Liver (tissue), 9 donors: ENCODE results near the gene MIOX. TPM values are rescaled to one million over a fixed set of nuclear protein-coding genes. Genes with fewer than 3 reads are reported as not detected.

Experiments
- DNase-seq: peaks from one replicate; pipeline ENCODE4 v3.0.0-alpha.2; 2017; ENCODE audit warnings: low spot score
- H3K27ac ChIP-seq, 2 donors: one replicate each; pipeline ENCODE4 v1.7.0; 2013; ENCODE audit warnings: inconsistent platforms in 2 of 2, low read length in 2 of 2, control low read depth in 1 of 2, low read depth in 1 of 2, mild to moderate bottlenecking in 1 of 2
- H3K27me3 ChIP-seq, 4 donors: one replicate each; pipeline versions ENCODE4 v1.6.1 to v1.7.0; 2013; ENCODE audit warnings: low read length in 3 of 4, inconsistent platforms in 1 of 4, mild to moderate bottlenecking in 1 of 4, moderate library complexity in 1 of 4; ENCODE audit not compliant: control insufficient read depth in 4 of 4, insufficient read depth in 4 of 4
- H3K36me3 ChIP-seq, 4 donors: one replicate each; pipeline versions ENCODE4 v1.6.1 to v1.7.0; 2013; ENCODE audit warnings: low read length in 3 of 4, mild to moderate bottlenecking in 3 of 4, low read depth in 1 of 4, moderate library complexity in 1 of 4; ENCODE audit not compliant: control insufficient read depth in 4 of 4, insufficient read depth in 3 of 4
- H3K4me1 ChIP-seq, 4 donors: one replicate each; pipeline versions ENCODE4 v1.6.1 to v1.7.0; 2013; ENCODE audit warnings: low read length in 3 of 4, mild to moderate bottlenecking in 3 of 4, moderate library complexity in 1 of 4; ENCODE audit not compliant: control insufficient read depth in 4 of 4, insufficient read depth in 4 of 4
- H3K4me3 ChIP-seq, 3 donors: one replicate each; pipeline versions ENCODE4 v1.6.1 to v1.7.0; 2013; ENCODE audit warnings: low read length in 3 of 3, control low read depth in 1 of 3, low read depth in 1 of 3, mild to moderate bottlenecking in 1 of 3
- H3K9ac ChIP-seq, 2 donors: one replicate each; pipeline ENCODE4 v1.7.0; 2013; ENCODE audit warnings: low read length in 2 of 2, mild to moderate bottlenecking in 2 of 2, moderate library complexity in 2 of 2, control low read depth in 1 of 2, low read depth in 1 of 2
- H3K9me3 ChIP-seq, 4 donors: one replicate each; pipeline versions ENCODE4 v1.6.1 to v1.7.0; 2013; ENCODE audit warnings: low read length in 3 of 4; ENCODE audit not compliant: control insufficient read depth in 4 of 4
- ATF3 ChIP-seq: IDR thresholded peaks from 2 replicates; pipeline ENCODE4 v1.6.1; 2016; ENCODE audit warnings: antibody characterized with exemption
- CTCF ChIP-seq: fragments of 150-350 bp; IDR thresholded peaks from 2 replicates; pipeline ENCODE4 v1.5.1; 2017; ENCODE audit warnings: improper control_type of control experiment, low read depth, low read length; ENCODE audit not compliant: missing input control
- EGR1 ChIP-seq, 2 donors: IDR thresholded peaks; 2 replicates each; pipeline ENCODE4 v1.6.1; 2016 to 2018; ENCODE audit warnings: antibody characterized with exemption in 2 of 2, low read depth in 2 of 2
- FOXA1 ChIP-seq: IDR thresholded peaks from 2 replicates; pipeline ENCODE4 v1.6.1; 2016; ENCODE audit warnings: antibody characterized with exemption
- FOXA2 ChIP-seq: IDR thresholded peaks from 2 replicates; pipeline ENCODE4 v1.6.1; 2016; ENCODE audit warnings: antibody characterized with exemption
- GABPA ChIP-seq, 2 donors: IDR thresholded peaks in 1 of 2; conservative IDR thresholded peaks in 1 of 2; 2 replicates each; pipeline ENCODE4 v1.6.1; 2016; ENCODE audit warnings: antibody characterized with exemption in 2 of 2, mild to moderate bottlenecking in 1 of 2, moderate library complexity in 1 of 2
- HNF4A ChIP-seq, 2 donors: conservative IDR thresholded peaks; 2 replicates each; pipeline ENCODE4 v1.6.1; 2016; ENCODE audit warnings: antibody characterized with exemption in 2 of 2, mild to moderate bottlenecking in 2 of 2
- HNF4G ChIP-seq: IDR thresholded peaks from 2 replicates; pipeline ENCODE4 v1.6.1; 2016; ENCODE audit warnings: antibody characterized with exemption
- JUND ChIP-seq, 2 donors: IDR thresholded peaks; 2 replicates each; pipeline ENCODE4 v1.6.1; 2016; ENCODE audit warnings: antibody characterized with exemption in 2 of 2
- MAX ChIP-seq: IDR thresholded peaks from 2 replicates; pipeline ENCODE4 v1.6.1; 2016; ENCODE audit warnings: antibody characterized with exemption
- NR2F2 ChIP-seq: IDR thresholded peaks from 2 replicates; pipeline ENCODE4 v1.6.1; 2016; ENCODE audit warnings: antibody characterized with exemption
- RAD21 ChIP-seq, 2 donors: IDR thresholded peaks; 2 replicates each; pipeline ENCODE4 v1.6.1; 2016; ENCODE audit warnings: antibody characterized with exemption in 2 of 2, mild to moderate bottlenecking in 2 of 2
- REST ChIP-seq: IDR thresholded peaks from 2 replicates; pipeline ENCODE4 v1.6.1; 2016; ENCODE audit warnings: antibody characterized with exemption, mild to moderate bottlenecking
- RXRA ChIP-seq, 2 donors: IDR thresholded peaks; 2 replicates each; pipeline ENCODE4 v1.6.1; 2017 to 2018; ENCODE audit warnings: antibody characterized with exemption in 2 of 2, mild to moderate bottlenecking in 1 of 2
- SP1 ChIP-seq: IDR thresholded peaks from 2 replicates; pipeline ENCODE4 v1.6.1; 2018; ENCODE audit warnings: antibody characterized with exemption, mild to moderate bottlenecking
- TAF1 ChIP-seq: conservative IDR thresholded peaks from 2 replicates; pipeline ENCODE4 v1.6.1; 2016; ENCODE audit warnings: antibody characterized with exemption, mild to moderate bottlenecking
- YY1 ChIP-seq: IDR thresholded peaks from 2 replicates; pipeline ENCODE4 v1.6.1; 2016; ENCODE audit warnings: antibody characterized with exemption, mild to moderate bottlenecking
- ZBTB33 ChIP-seq: IDR thresholded peaks from 2 replicates; pipeline ENCODE4 v1.6.1; 2016; ENCODE audit warnings: antibody characterized with exemption
- WGBS: extraction: QIAGEN DNeasy Blood & Tissue Kit; methylation state at CpG from one replicate; pipeline ENCODE4 v1.1.7; 2013; 5-methylcytosine and 5-hydroxymethylcytosine counted together
- polyA plus RNA-seq, 2 donors: library from polyadenylated mRNA; stranded (reverse) in 1 of 2; unstranded in 1 of 2; fragments of 200-250 nt in 1 of 2; fragments of >200 nt in 1 of 2; fragmentation: Nextera tagmentation in 1 of 2; extraction: Ambion mirVana in 1 of 2; gene quantifications; one replicate each; pipeline versions ENCODE4 v1.2.1 to v1.2.3, GENCODE V29; 2013 to 2015
- total RNA-seq, 2 donors: library from RNA; depleted of rRNA; stranded (reverse); fragments of >200 nt; gene quantifications; one replicate each; pipeline ENCODE4 v1.2.3, GENCODE V29; 2014
- donor health status: healthy.
- donor health status: healthy.
- donor health status: healthy.
- donor health status: healthy.
- donor health status: healthy.

The MIOX gene
- total and polyA plus RNA-seq, 4 donors, result not detected

GRCh38 chr22:50460938-50461337 is 25.7 kb upstream of the MIOX start:
- H3K27me3 ChIP-seq, result no peaks in the 10 kb centered on the region
- no peaks in the 10 kb centered on the region for H3K9me3 ChIP-seq
- H3K4me3 ChIP-seq, result no peak overlapping the region
- DNase-seq, result no peak
- H3K9ac ChIP-seq, result no peak overlapping the region
- H3K36me3 ChIP-seq, result peaks cover 21 to 89% (median 31%) of the 10 kb centered on the region in 4 donors
- no peak for TF ChIP-seq RXRA (IDR thresholded peaks at IDR 0.05)
- TF ChIP-seq RAD21 (IDR thresholded peaks at IDR 0.05), result no peak
- no peak for TF ChIP-seq GABPA (IDR thresholded peaks at IDR 0.05 in 1 of 2, conservative IDR thresholded peaks at IDR 0.05 in 1 of 2)
- no peak for TF ChIP-seq EGR1 (IDR thresholded peaks at IDR 0.05; ENCODE audit: low read depth in 2 of 2)
- no peak for TF ChIP-seq NR2F2
- no peak for TF ChIP-seq JUND (IDR thresholded peaks at IDR 0.05)
- no peak for TF ChIP-seq REST
- TF ChIP-seq HNF4A (conservative IDR thresholded peaks at IDR 0.05), result no peak
- TF ChIP-seq CTCF, result no peak
- TF ChIP-seq ATF3, result no peak
- TF ChIP-seq YY1, result no peak
- TF ChIP-seq ZBTB33, result no peak
- no peak for TF ChIP-seq FOXA2
- no peak for TF ChIP-seq HNF4G
- TF ChIP-seq MAX, result no peak
- TF ChIP-seq SP1, result no peak
- no peak for TF ChIP-seq FOXA1
- no peak for TF ChIP-seq TAF1
- no peak overlapping the region for H3K27ac ChIP-seq
- 93% methylated on average over 17 of the region's 17 CpGs for WGBS
- H3K4me1 ChIP-seq, result no peaks in the 10 kb centered on the region
